Suprapubic skin (tissue), 4 donors: ENCODE results near the gene TAF9B. TPM values are rescaled to one million over a fixed set of nuclear protein-coding genes. Genes with fewer than 3 reads are reported as not detected.
"Not testable (repeated sequence)": the region's sequence is repeated elsewhere in the genome, so short reads cannot be mapped to it uniquely, and the experiment has no call there.

Experiments used
- DNase-seq, 2 donors: peaks; one replicate each; pipeline ENCODE4 v3.0.0-alpha.2; 2019; ENCODE audit warnings: low spot score in 2 of 2
- H3K27ac ChIP-seq: fragments of 200-600 bp; sonication (generic); one replicate; pipeline ENCODE4 v1.5.1; 2019
- H3K27me3 ChIP-seq: fragments of 200-600 bp; sonication (generic); one replicate; pipeline ENCODE4 v1.5.1; 2019
- H3K36me3 ChIP-seq: fragments of 200-600 bp; sonication (generic); one replicate; pipeline ENCODE4 v1.5.1; 2019
- H3K4me1 ChIP-seq: fragments of 200-600 bp; sonication (generic); one replicate; pipeline ENCODE4 v1.5.1; 2019
- H3K4me3 ChIP-seq: fragments of 200-600 bp; sonication (generic); one replicate; pipeline ENCODE4 v1.5.1; 2019; ENCODE audit warnings: mild to moderate bottlenecking
- H3K9me3 ChIP-seq: fragments of 200-600 bp; sonication (generic); one replicate; pipeline ENCODE4 v1.5.1; 2019
- CTCF ChIP-seq, 2 donors: fragments of 200-600 bp in 1 of 2; fragments of 450-650 bp in 1 of 2; sonication (generic) in 1 of 2; IDR thresholded peaks; one replicate each; pipeline ENCODE4 v1.5.1; 2016 to 2019; ENCODE audit warnings: antibody characterized with exemption in 2 of 2, mild to moderate bottlenecking in 1 of 2, moderate library complexity in 1 of 2
- EP300 ChIP-seq: sonication (generic); formaldehyde crosslinking; IDR thresholded peaks from one replicate; pipeline ENCODE4 v1.6.1; 2017; ENCODE audit warnings: antibody characterized with exemption
- POLR2A ChIP-seq, 2 donors: fragments of 450-650 bp; IDR thresholded peaks; one replicate each; pipeline ENCODE4 v1.6.1; 2017; ENCODE audit warnings: antibody characterized with exemption in 2 of 2, mild to moderate bottlenecking in 2 of 2, moderate library complexity in 2 of 2
- POLR2AphosphoS5 ChIP-seq, 3 donors: sonication (generic); formaldehyde crosslinking; IDR thresholded peaks; one replicate each; pipeline ENCODE4 v1.6.1; 2017; ENCODE audit warnings: antibody characterized with exemption in 3 of 3
- WGBS: methylation state at CpG from one replicate; pipeline ENCODE4 v1.1.5; 2018; 5-methylcytosine and 5-hydroxymethylcytosine counted together
- total RNA-seq, 4 donors: library from RNA; depleted of rRNA; stranded (reverse); fragments of >200 nt; gene quantifications; one replicate each; pipeline ENCODE4 v1.1.0, GENCODE V29; 2016

Gene TAF9B
- total RNA-seq, 4 donors from 2014 or later, result 8.9 to 14.2 (median 10.7) TPM

- H3K36me3 ChIP-seq, result peaks cover 31% of the 10 kb centered on the region
Observed at GRCh38 chrX:78129714-78130113, 9.7 kb downstream of the TAF9B start.

GRCh38 chrX:78125781-78126180 is 13.7 kb downstream of the TAF9B start:
- not testable (repeated sequence) for H3K27me3 ChIP-seq, H3K4me1 ChIP-seq, H3K27ac ChIP-seq, H3K4me3 ChIP-seq, DNase-seq, H3K9me3 ChIP-seq
- H3K36me3 ChIP-seq, result peaks cover 51% of the 10 kb centered on the region

More at GRCh38 chrX:78129714-78130113, 9.7 kb downstream of the TAF9B start:
- TF ChIP-seq POLR2AphosphoS5 (IDR thresholded peaks at IDR 0.05) (no peak), POLR2A (IDR thresholded peaks at IDR 0.05) (no peak), CTCF (IDR thresholded peaks at IDR 0.05) (no peak), EP300 (no peak)
- DNase-seq, result no peak
- no peaks in the 10 kb centered on the region for H3K27me3 ChIP-seq
- no peaks in the 10 kb centered on the region for H3K4me1 ChIP-seq
- no peak overlapping the region for H3K27ac ChIP-seq
- H3K9me3 ChIP-seq, result no peaks in the 10 kb centered on the region
- H3K4me3 ChIP-seq, result no peak overlapping the region

- no peak overlapping the region for H3K27ac ChIP-seq
Observed at GRCh38 chrX:78125148-78125547, 14.3 kb downstream of the TAF9B start.

GRCh38 chrX:78124307-78124706 is 15.1 kb downstream of the TAF9B start:
- no peak for TF ChIP-seq POLR2A (IDR thresholded peaks at IDR 0.05)
- no peak for TF ChIP-seq CTCF (IDR thresholded peaks at IDR 0.05)
- no peak for TF ChIP-seq POLR2AphosphoS5 (IDR thresholded peaks at IDR 0.05)
- TF ChIP-seq EP300, result no peak
- Histone ChIP-seq H3K4me3 (no peak overlapping the region), H3K27ac (no peak overlapping the region), H3K9me3 (no peaks in the 10 kb centered on the region), H3K4me1 (no peaks in the 10 kb centered on the region), H3K36me3 (peaks cover 57% of the 10 kb centered on the region), H3K27me3 (no peaks in the 10 kb centered on the region)
- DNase-seq, result no peak
- WGBS, result 68% methylated on average over 2 of the region's 2 CpGs

More at GRCh38 chrX:78125148-78125547, 14.3 kb downstream of the TAF9B start:
- Histone ChIP-seq H3K4me1 (no peaks in the 10 kb centered on the region), H3K36me3 (peaks cover 56% of the 10 kb centered on the region), H3K27me3 (no peaks in the 10 kb centered on the region), H3K4me3 (no peak overlapping the region), H3K9me3 (no peaks in the 10 kb centered on the region)
- WGBS, result 37% methylated on average over 1 of the region's 1 CpG
- DNase-seq, result no peak
- TF ChIP-seq CTCF (IDR thresholded peaks at IDR 0.05) (no peak), POLR2AphosphoS5 (IDR thresholded peaks at IDR 0.05) (no peak), EP300 (no peak), POLR2A (IDR thresholded peaks at IDR 0.05) (no peak)

- DNase-seq, result no peak
- TF ChIP-seq POLR2AphosphoS5 (IDR thresholded peaks at IDR 0.05) (no peak), CTCF (IDR thresholded peaks at IDR 0.05) (no peak), POLR2A (IDR thresholded peaks at IDR 0.05) (no peak), EP300 (no peak)
- H3K9me3 ChIP-seq, result no peaks in the 10 kb centered on the region
- H3K4me3 ChIP-seq, result no peak overlapping the region
- no peaks in the 10 kb centered on the region for H3K27me3 ChIP-seq
- H3K27ac ChIP-seq, result no peak overlapping the region
- peaks cover 64% of the 10 kb centered on the region for H3K36me3 ChIP-seq
- no peaks in the 10 kb centered on the region for H3K4me1 ChIP-seq
Observed at GRCh38 chrX:78123190-78123589, 16.3 kb downstream of the TAF9B start.

- no peak for DNase-seq
- no peaks in the 10 kb centered on the region for H3K4me1 ChIP-seq
- H3K36me3 ChIP-seq, result peaks cover 70% of the 10 kb centered on the region
- no peak overlapping the region for H3K4me3 ChIP-seq
- WGBS, result 65% methylated on average over 9 of the region's 9 CpGs
- H3K9me3 ChIP-seq, result no peaks in the 10 kb centered on the region
- no peak overlapping the region for H3K27ac ChIP-seq
- no peaks in the 10 kb centered on the region for H3K27me3 ChIP-seq
- TF ChIP-seq EP300 (no peak), CTCF (IDR thresholded peaks at IDR 0.05) (no peak), POLR2AphosphoS5 (IDR thresholded peaks at IDR 0.05) (no peak), POLR2A (IDR thresholded peaks at IDR 0.05) (no peak)
Observed at GRCh38 chrX:78119521-78120227, 19.8 kb downstream of the TAF9B start.
